Kidney epithelial cell (primary cell): ENCODE results near the gene OPCML. TPM values are rescaled to one million over a fixed set of nuclear protein-coding genes. Genes with fewer than 3 reads are reported as not detected.

Experiments used
- DNase-seq: peaks from one replicate; pipeline ENCODE4 v3.0.0-alpha.2; 2010; ENCODE audit warnings: low read depth
- H3K27me3 ChIP-seq: 2 replicates; pipeline ENCODE4 v1.6.0; 2011; ENCODE audit warnings: low read length; ENCODE audit not compliant: control insufficient read depth, insufficient read depth
- H3K36me3 ChIP-seq: 2 replicates; pipeline ENCODE4 v1.5.1; 2011; ENCODE audit warnings: low read length; ENCODE audit not compliant: control insufficient read depth, insufficient read depth
- H3K4me3 ChIP-seq: 2 replicates; pipeline ENCODE4 v1.5.1; 2011; ENCODE audit warnings: low read depth, mild to moderate bottlenecking, control low read depth, low read length
- total RNA-seq: library from RNA; depleted of rRNA; stranded (reverse); fragments of >200 nt; gene quantifications from 2 replicates; pipeline ENCODE4 v1.2.3, GENCODE V29; 2015
- TF ChIP-seq, protein P1 (sequence below): IDR thresholded peaks from 2 replicates; pipeline ENCODE4 v1.5.1; 2011; ENCODE audit warnings: mild to moderate bottlenecking, moderate library complexity, low read length, control low read depth, inconsistent platforms; ENCODE audit not compliant: insufficient read depth, poor library complexity, severe bottlenecking

OPCML gene
- total RNA-seq, 1 donor from 2014 or later = under 0.01 TPM

DNA sequence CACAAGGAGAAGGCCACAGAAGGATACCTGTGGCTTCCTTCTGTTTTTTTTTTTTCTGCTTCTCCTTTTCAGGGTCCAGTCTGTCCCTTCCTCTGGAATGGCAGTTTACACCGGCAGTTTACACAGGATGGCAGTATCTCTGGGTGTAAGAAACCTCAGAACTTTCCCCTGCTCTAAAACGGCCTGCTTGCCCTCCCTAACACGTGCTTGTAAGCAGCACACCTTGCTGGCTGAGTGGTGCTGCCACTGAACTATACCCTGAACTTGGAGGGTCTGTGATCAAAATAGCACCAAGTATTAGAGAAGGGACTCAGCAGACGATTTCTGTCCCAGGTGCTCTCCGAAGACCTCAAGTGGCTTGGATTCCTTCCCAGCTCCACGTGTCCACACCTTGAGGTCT is 904 bp upstream of the OPCML start:
- no peak overlapping the region for H3K4me3 ChIP-seq
- no peaks in the 10 kb centered on the region for H3K36me3 ChIP-seq
- TF ChIP-seq, protein P1, sequence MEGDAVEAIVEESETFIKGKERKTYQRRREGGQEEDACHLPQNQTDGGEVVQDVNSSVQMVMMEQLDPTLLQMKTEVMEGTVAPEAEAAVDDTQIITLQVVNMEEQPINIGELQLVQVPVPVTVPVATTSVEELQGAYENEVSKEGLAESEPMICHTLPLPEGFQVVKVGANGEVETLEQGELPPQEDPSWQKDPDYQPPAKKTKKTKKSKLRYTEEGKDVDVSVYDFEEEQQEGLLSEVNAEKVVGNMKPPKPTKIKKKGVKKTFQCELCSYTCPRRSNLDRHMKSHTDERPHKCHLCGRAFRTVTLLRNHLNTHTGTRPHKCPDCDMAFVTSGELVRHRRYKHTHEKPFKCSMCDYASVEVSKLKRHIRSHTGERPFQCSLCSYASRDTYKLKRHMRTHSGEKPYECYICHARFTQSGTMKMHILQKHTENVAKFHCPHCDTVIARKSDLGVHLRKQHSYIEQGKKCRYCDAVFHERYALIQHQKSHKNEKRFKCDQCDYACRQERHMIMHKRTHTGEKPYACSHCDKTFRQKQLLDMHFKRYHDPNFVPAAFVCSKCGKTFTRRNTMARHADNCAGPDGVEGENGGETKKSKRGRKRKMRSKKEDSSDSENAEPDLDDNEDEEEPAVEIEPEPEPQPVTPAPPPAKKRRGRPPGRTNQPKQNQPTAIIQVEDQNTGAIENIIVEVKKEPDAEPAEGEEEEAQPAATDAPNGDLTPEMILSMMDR = no peak
- DNase-seq = no peak
- H3K27me3 ChIP-seq = peaks cover 12% of the 10 kb centered on the region

- no peaks in the 10 kb centered on the region for H3K36me3 ChIP-seq
- H3K27me3 ChIP-seq = peaks cover 12% of the 10 kb centered on the region
- H3K4me3 ChIP-seq = no peak overlapping the region
- TF ChIP-seq, protein P1 = no peak
- DNase-seq = no peak
Observed at GRCh38 chr11:133531458-133531857, 843 bp downstream of the OPCML start.

DNA sequence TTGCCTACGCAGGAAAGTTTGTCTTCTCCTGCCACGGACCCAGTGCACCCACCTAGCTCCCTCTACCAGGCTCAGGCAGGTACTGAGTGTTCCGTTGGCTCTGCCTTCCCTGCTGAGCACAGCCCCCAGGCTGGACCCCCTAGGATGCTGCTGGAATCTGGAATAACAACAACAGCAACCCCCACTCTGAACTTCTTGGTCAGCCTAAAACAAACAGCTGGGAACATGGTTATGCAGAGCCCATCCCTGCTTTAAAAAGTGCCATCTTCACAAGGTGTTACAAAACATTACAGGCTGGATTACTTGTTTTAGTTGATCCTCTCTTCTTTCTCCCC is 1.8 kb downstream of the OPCML start:
- DNase-seq = no peak
- TF ChIP-seq, protein P1 = no peak
- Histone ChIP-seq H3K36me3 (no peaks in the 10 kb centered on the region), H3K27me3 (peaks cover 12% of the 10 kb centered on the region), H3K4me3 (no peak overlapping the region)

DNA sequence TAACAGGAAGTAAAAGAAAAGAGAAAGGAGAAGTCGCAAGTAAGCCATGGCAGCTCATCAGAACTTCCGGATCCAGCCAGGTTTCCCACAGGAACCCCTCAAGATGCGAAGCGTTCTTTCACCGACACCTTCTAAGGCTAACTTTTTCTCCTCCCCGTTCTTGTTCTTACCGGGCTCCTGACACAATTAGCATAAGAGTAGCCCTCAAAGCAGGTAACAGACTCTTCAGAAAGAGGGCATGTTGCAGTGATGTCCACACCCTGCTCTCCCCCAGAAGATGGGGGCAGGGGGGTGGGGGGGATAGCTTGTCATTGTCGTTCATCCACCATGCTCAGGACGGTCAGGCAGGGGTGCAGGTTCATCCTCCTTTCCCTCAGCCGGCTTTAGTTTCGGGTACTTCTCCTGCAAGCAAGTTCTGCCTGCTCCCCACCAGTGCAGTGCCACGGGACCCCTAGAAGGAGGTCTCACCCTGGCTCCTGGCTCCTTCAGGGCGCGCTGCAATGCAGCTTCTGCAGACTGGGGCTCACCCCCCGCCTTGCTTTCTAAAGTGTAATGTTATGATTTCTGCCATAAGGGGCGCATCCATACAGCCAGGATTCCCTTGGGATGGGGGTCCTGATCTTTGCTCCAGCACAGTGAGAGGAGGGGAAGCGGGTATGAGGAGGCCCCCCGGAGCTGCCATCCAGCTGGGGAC is 2.3 kb downstream of the OPCML start:
- peaks cover 12% of the 10 kb centered on the region for H3K27me3 ChIP-seq
- no peak overlapping the region for H3K4me3 ChIP-seq
- no peaks in the 10 kb centered on the region for H3K36me3 ChIP-seq
- TF ChIP-seq, protein P1 = no peak
- DNase-seq = no peak

GRCh38 chr11:133526790-133527189 is 5.5 kb downstream of the OPCML start:
- DNase-seq = no peak
- Histone ChIP-seq H3K27me3 (peaks cover 3% of the 10 kb centered on the region), H3K4me3 (no peak overlapping the region), H3K36me3 (no peaks in the 10 kb centered on the region)
- TF ChIP-seq, protein P1 = no peak

- TF ChIP-seq, protein P1 = no peak
- Histone ChIP-seq H3K36me3 (no peaks in the 10 kb centered on the region), H3K27me3 (no peaks in the 10 kb centered on the region), H3K4me3 (no peak overlapping the region)
- no peak for DNase-seq
Observed at GRCh38 chr11:133525976-133526375, 6.3 kb downstream of the OPCML start.
